H1 (cell line): ENCODE data around the gene MRGPRE. TPM values are rescaled to one million over a fixed set of nuclear protein-coding genes. Genes with fewer than 3 reads are reported as not detected.
A peak's percentile ranks its signal among the peaks of the same experiment; 100 is the strongest.
"Not testable (repeated sequence)": the region's sequence is repeated elsewhere in the genome, so short reads cannot be mapped to it uniquely, and the experiment has no call there.

Experiments
- CTCF ChIA-PET: fragments of 300-600 bp; sonication (Branson Sonifier 250); formaldehyde crosslinking; loops from one replicate; lab custom pipeline; 2021; ENCODE audit not compliant: partially characterized antibody; lab: Charles Lee
- POLR2A ChIA-PET: fragments of 300-600 bp; sonication (Branson Sonifier 250); formaldehyde crosslinking; loops from one replicate; lab custom pipeline; 2021; ENCODE audit warnings: inconsistent platforms; ENCODE audit not compliant: partially characterized antibody; lab: Charles Lee
- DNase-seq, 2 experiments: peaks; one replicate each; pipeline versions ENCODE4 v3.0.0 to v3.0.0-alpha.2; 2010 to 2022; ENCODE audit warnings: low spot score in 2 of 2, low read depth in 1 of 2, mixed read lengths in 1 of 2
- FAIRE-seq: peaks from 2 replicates; lab custom pipeline; 2011; peaks lifted over from hg19 to GRCh38; lab: Jason Lieb, UNC
- H2AFZ ChIP-seq: 2 replicates; pipeline ENCODE4 v1.8.1; 2012; ENCODE audit warnings: low read length, inconsistent platforms
- H2AK5ac ChIP-seq: 2 replicates; pipeline ENCODE4 v1.6.1; 2013; ENCODE audit warnings: low read depth, low read length
- H2BK120ac ChIP-seq: replicated peaks from 2 replicates; pipeline ENCODE3; 2013; ENCODE audit warnings: low read depth, low read length, inconsistent platforms
- H2BK12ac ChIP-seq: 2 replicates; pipeline ENCODE4 v1.6.1; 2013; ENCODE audit warnings: low read depth, low read length
- H2BK15ac ChIP-seq: 2 replicates; pipeline ENCODE4 v1.6.1; 2013; ENCODE audit warnings: low read length
- H2BK20ac ChIP-seq: 2 replicates; pipeline ENCODE4 v1.6.1; 2013; ENCODE audit warnings: low read length
- H2BK5ac ChIP-seq: 2 replicates; pipeline ENCODE4 v1.6.1; 2013; ENCODE audit warnings: low read depth, low read length
- H3K14ac ChIP-seq: 2 replicates; pipeline ENCODE4 v1.6.1; 2013; ENCODE audit warnings: inconsistent platforms; ENCODE audit not compliant: insufficient read length
- H3K18ac ChIP-seq: 2 replicates; pipeline ENCODE4 v1.6.1; 2013; ENCODE audit warnings: low read length; ENCODE audit errors: extremely low read depth
- H3K23ac ChIP-seq: 2 replicates; pipeline ENCODE4 v1.6.1; 2013; ENCODE audit warnings: inconsistent platforms; ENCODE audit not compliant: insufficient read length
- H3K23me2 ChIP-seq: 2 replicates; pipeline ENCODE4 v1.6.1; 2013; ENCODE audit warnings: low read depth, low read length
- H3K27ac ChIP-seq: 2 replicates; pipeline ENCODE4 v1.6.1; 2011; ENCODE audit warnings: low read depth, low read length, inconsistent platforms
- H3K27me3 ChIP-seq, 4 experiments: replicated peaks in 1 of 4; 1 replicate in 1 of 4; 2 replicates in 3 of 4; pipeline versions ENCODE4 v1.6.1 to v1.8.1; 2011 to 2013; ENCODE audit warnings: low read length in 3 of 4, mild to moderate bottlenecking in 3 of 4, inconsistent platforms in 2 of 4, mixed read lengths in 2 of 4, moderate library complexity in 1 of 4; ENCODE audit not compliant: control insufficient read depth in 3 of 4, insufficient read depth in 3 of 4; ENCODE audit errors: extremely low read depth in 1 of 4
- H3K36me3 ChIP-seq, 4 experiments: 2 replicates each; pipeline versions ENCODE4 v1.6.1 to v1.8.1; 2011 to 2013; ENCODE audit warnings: mild to moderate bottlenecking in 4 of 4, low read length in 3 of 4, moderate library complexity in 2 of 4, control low read depth in 1 of 4, inconsistent platforms in 1 of 4; ENCODE audit not compliant: insufficient read depth in 4 of 4, control insufficient read depth in 2 of 4
- H3K4ac ChIP-seq: replicated peaks from 2 replicates; pipeline ENCODE3; 2013; ENCODE audit warnings: low read length, low read depth, mixed read lengths, inconsistent platforms; ENCODE audit not compliant: insufficient read length
- H3K4me1 ChIP-seq, 4 experiments: replicated peaks in 1 of 4; 1 replicate in 1 of 4; 2 replicates in 3 of 4; pipeline versions ENCODE4 v1.6.1 to v1.8.1; 2011 to 2013; ENCODE audit warnings: low read length in 3 of 4, inconsistent platforms in 2 of 4, mixed read lengths in 1 of 4; ENCODE audit not compliant: insufficient read depth in 4 of 4, control insufficient read depth in 3 of 4
- H3K4me2 ChIP-seq, 2 experiments: 2 replicates each; pipeline versions ENCODE4 v1.6.1 to v1.8.1; 2011 to 2013; ENCODE audit warnings: low read depth in 2 of 2, low read length in 2 of 2, control low read depth in 1 of 2, inconsistent platforms in 1 of 2, mild to moderate bottlenecking in 1 of 2; ENCODE audit not compliant: insufficient read depth in 1 of 2
- H3K4me3 ChIP-seq, 4 experiments: fragments of 200-600, 300-600 bp in 1 of 4; sonication (generic), shearing (Covaris generic), sonication (Bioruptor Twin) in 1 of 4; 2 replicates each; pipeline versions ENCODE4 v1.5.1 to v1.8.1; 2011 to 2016; ENCODE audit warnings: low read length in 4 of 4, low read depth in 3 of 4, control low read depth in 2 of 4, inconsistent platforms in 2 of 4, mild to moderate bottlenecking in 2 of 4, mixed read lengths in 1 of 4, moderate library complexity in 1 of 4; ENCODE audit not compliant: insufficient read depth in 2 of 4; ENCODE audit errors: extremely low read depth in 1 of 4
- H3K56ac ChIP-seq: replicated peaks from 2 replicates; pipeline ENCODE3; 2013; ENCODE audit warnings: low read depth, mild to moderate bottlenecking, mixed read lengths, low read length, inconsistent platforms; ENCODE audit not compliant: insufficient read length
- H3K79me1 ChIP-seq: 2 replicates; pipeline ENCODE4 v1.6.1; 2013; ENCODE audit warnings: low read depth, low read length, control low read depth
- H3K79me2 ChIP-seq, 2 experiments: 2 replicates each; pipeline versions ENCODE4 v1.6.1 to v1.8.1; 2012 to 2013; ENCODE audit warnings: low read length in 2 of 2, mild to moderate bottlenecking in 2 of 2, inconsistent platforms in 1 of 2; ENCODE audit not compliant: insufficient read depth in 2 of 2, control insufficient read depth in 1 of 2
- H3K9ac ChIP-seq, 4 experiments: replicated peaks in 1 of 4; 1 replicate in 1 of 4; 2 replicates in 3 of 4; pipeline versions ENCODE4 v1.6.1 to v1.8.1; 2011 to 2013; ENCODE audit warnings: low read depth in 3 of 4, low read length in 3 of 4, control low read depth in 2 of 4, mild to moderate bottlenecking in 2 of 4, moderate library complexity in 2 of 4, inconsistent platforms in 1 of 4; ENCODE audit errors: extremely low read depth in 1 of 4
- H3K9me3 ChIP-seq, 2 experiments: 2 replicates each; pipeline versions ENCODE4 v1.6.1 to v1.8.1; 2012 to 2013; ENCODE audit warnings: mild to moderate bottlenecking in 2 of 2, moderate library complexity in 2 of 2, control low read depth in 1 of 2, inconsistent platforms in 1 of 2, low read depth in 1 of 2, low read length in 1 of 2, mixed read lengths in 1 of 2; ENCODE audit not compliant: insufficient read depth in 2 of 2
- H4K20me1 ChIP-seq, 2 experiments: replicated peaks in 1 of 2; 2 replicates each; pipeline versions ENCODE3 to v1.8.1; 2011 to 2013; ENCODE audit warnings: inconsistent platforms in 2 of 2, low read length in 2 of 2, mild to moderate bottlenecking in 1 of 2; ENCODE audit not compliant: insufficient read depth in 2 of 2, control insufficient read depth in 1 of 2
- H4K5ac ChIP-seq: 2 replicates; pipeline ENCODE4 v1.6.1; 2013; ENCODE audit warnings: low read length, low read depth, mixed read lengths, inconsistent platforms; ENCODE audit not compliant: insufficient read length
- H4K8ac ChIP-seq: 2 replicates; pipeline ENCODE4 v1.8.0; 2013; ENCODE audit warnings: mild to moderate bottlenecking, moderate library complexity, low read length, inconsistent platforms; ENCODE audit not compliant: insufficient read depth; ENCODE audit errors: extremely low read depth
- H4K91ac ChIP-seq: replicated peaks from 2 replicates; pipeline ENCODE3; 2013; ENCODE audit warnings: low read length, mixed read lengths, inconsistent platforms; ENCODE audit not compliant: insufficient read length
- WGBS, 2 experiments: shearing (Covaris generic) in 1 of 2; methylation state at CpG; one replicate each; pipeline versions ENCODE4 v1.1.6 to v1.1.7; 2013 to 2015; ENCODE audit warnings: low lambda C conversion rate in 2 of 2, mixed read lengths in 2 of 2, inconsistent platforms in 1 of 2, low coverage in 1 of 2, missing lambda C conversion rate in 1 of 2; ENCODE audit not compliant: insufficient replicate concordance in 2 of 2, insufficient coverage in 1 of 2, insufficient read length in 1 of 2; ENCODE audit errors: extremely low coverage in 1 of 2, missing lambda C conversion rate in 1 of 2; 5-methylcytosine and 5-hydroxymethylcytosine counted together
- polyA plus RNA-seq, 7 experiments: library from polyadenylated mRNA; depleted of rRNA in 3 of 7; stranded (reverse) in 5 of 7; unstranded in 2 of 7; fragments of >200 nt in 5 of 7; fragments of 200-250 nt in 2 of 7; gene quantifications; 1 replicate in 5 of 7; 2 replicates in 1 of 7; 4 replicates in 1 of 7; pipeline versions ENCODE4 v1.2.1 to v1.2.3, GENCODE V29; 2011 to 2013; ENCODE audit warnings: missing spikeins in 2 of 7, mixed read lengths in 2 of 7
- total RNA-seq: library from RNA; stranded (reverse); fragmentation: NEBNext Ultra II Directional; extraction: Animal tissue kit (Norgen Biotek cat#: 25700); gene quantifications from 2 replicates; pipeline ENCODE4 v1.2.1, GENCODE V29; 2021

MRGPRE gene
- total and polyA plus RNA-seq, 2 of the 8 experiments (the other 6 are each of a cell fraction or from before 2014, with no cell fraction given) = not detected

GRCh38 chr11:3255241-3255640, 23.0 kb upstream of the MRGPRE start:
- H3K18ac ChIP-seq, H4K8ac ChIP-seq, H3K27ac ChIP-seq, H3K36me3 ChIP-seq, H3K9ac ChIP-seq, H3K27me3 ChIP-seq, H3K4me3 ChIP-seq, H3K14ac ChIP-seq, H3K56ac ChIP-seq, H4K20me1 ChIP-seq, H3K23me2 ChIP-seq, H3K4ac ChIP-seq, H2BK120ac ChIP-seq, H2AK5ac ChIP-seq, POLR2A ChIA-PET, H2BK15ac ChIP-seq, H3K79me2 ChIP-seq, H2AFZ ChIP-seq, H2BK20ac ChIP-seq, H3K4me1 ChIP-seq, H3K9me3 ChIP-seq, H3K4me2 ChIP-seq, CTCF ChIA-PET, H2BK12ac ChIP-seq, H3K23ac ChIP-seq, H3K79me1 ChIP-seq, DNase-seq, H4K5ac ChIP-seq, H4K91ac ChIP-seq, H2BK5ac ChIP-seq: not testable (repeated sequence)
- peak; percentile 28 for FAIRE-seq
- WGBS, 2 experiments = 100% methylated on average over 1 of the region's 12 CpGs; no CpG with 5 or more reads in 1 of the 2 experiments

DNA sequence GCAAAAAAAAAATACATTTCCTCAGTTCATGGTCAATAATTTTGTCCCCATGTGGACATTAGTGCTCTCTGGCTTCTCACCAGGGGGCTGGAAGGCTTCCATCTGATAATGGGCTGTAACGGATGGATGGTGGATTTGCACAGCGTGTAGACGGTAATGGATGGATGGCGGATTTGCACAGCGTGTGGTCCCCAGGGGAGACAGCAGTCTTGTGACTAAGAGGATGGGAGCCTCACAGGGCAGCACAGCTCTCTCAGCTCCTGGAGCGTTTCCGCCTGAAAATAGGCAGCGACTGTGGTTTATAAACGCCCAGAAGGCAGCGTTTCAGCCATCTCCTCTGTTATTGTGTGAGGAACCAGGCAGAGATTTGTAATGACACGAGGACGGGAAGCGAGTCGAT, 22.6 kb upstream of the MRGPRE start:
- not testable (repeated sequence) for H3K27me3 ChIP-seq, FAIRE-seq
- no CpG with 5 or more reads among the region's 14 CpGs for WGBS, 2 experiments

More for the DNA sequence above, 22.6 kb upstream of the MRGPRE start:
- H3K79me2 ChIP-seq, H2BK20ac ChIP-seq, H4K5ac ChIP-seq, H4K20me1 ChIP-seq, H3K36me3 ChIP-seq, H4K91ac ChIP-seq, H2AK5ac ChIP-seq, H2BK15ac ChIP-seq, H3K4ac ChIP-seq, H2BK12ac ChIP-seq, H3K56ac ChIP-seq, H2AFZ ChIP-seq, CTCF ChIA-PET, H3K4me2 ChIP-seq, DNase-seq, H2BK120ac ChIP-seq, H3K9me3 ChIP-seq, H4K8ac ChIP-seq, H3K14ac ChIP-seq, H3K18ac ChIP-seq, H3K23me2 ChIP-seq, H2BK5ac ChIP-seq, H3K23ac ChIP-seq, POLR2A ChIA-PET, H3K27ac ChIP-seq, H3K9ac ChIP-seq, H3K79me1 ChIP-seq, H3K4me1 ChIP-seq, H3K4me3 ChIP-seq: not testable (repeated sequence)
